ENCODE results near the gene CHCHD3.

DNA sequence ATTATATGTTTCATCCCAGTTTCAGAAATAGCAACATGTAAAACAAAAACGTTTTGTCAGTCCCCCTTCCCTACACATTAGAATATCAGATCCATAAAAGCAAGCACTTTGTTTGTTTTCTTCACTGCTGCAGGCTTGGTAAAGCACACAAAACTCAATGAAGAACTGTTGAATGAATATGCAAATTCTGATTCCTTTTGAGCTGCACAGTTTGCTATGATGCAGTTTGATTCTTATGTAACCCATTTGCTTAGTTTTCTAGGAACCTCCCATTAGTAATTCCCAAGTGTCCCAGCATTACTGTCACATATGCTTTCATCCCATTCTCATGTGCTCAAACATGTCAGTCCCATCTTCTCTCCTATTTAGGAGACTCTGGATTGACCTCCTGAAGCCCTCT, 26.1 kb upstream of the CHCHD3 start:
- no peak for TF ChIP-seq POLR2A (IDR thresholded peaks at IDR 0.05; ENCODE audit: low read depth, low read length)
- TF ChIP-seq POLR2AphosphoS5 (IDR thresholded peaks at IDR 0.05; ENCODE audit: low read depth, low read length): no peak
- TF ChIP-seq TAF1 (IDR thresholded peaks at IDR 0.05; ENCODE audit: low read depth, low read length): no peak
